Esophagus (tissue), 2 donors: ENCODE results near the gene EVA1A. TPM values are rescaled to one million over a fixed set of nuclear protein-coding genes. Genes with fewer than 3 reads are reported as not detected.

Experiments used
- H3K27ac ChIP-seq, 2 donors: one replicate each; pipeline ENCODE4 v1.5.1; 2013; ENCODE audit warnings: low read depth in 2 of 2, mild to moderate bottlenecking in 2 of 2, inconsistent platforms in 1 of 2, low read length in 1 of 2, moderate library complexity in 1 of 2
- H3K27me3 ChIP-seq, 2 donors: one replicate each; pipeline ENCODE4 v1.6.1; 2013; ENCODE audit warnings: low read length in 2 of 2, control low read depth in 1 of 2, mild to moderate bottlenecking in 1 of 2; ENCODE audit not compliant: insufficient read depth in 2 of 2, control insufficient read depth in 1 of 2
- H3K36me3 ChIP-seq, 2 donors: one replicate each; pipeline ENCODE4 v1.6.1; 2013; ENCODE audit warnings: low read length in 1 of 2; ENCODE audit not compliant: control insufficient read depth in 2 of 2, insufficient read depth in 2 of 2
- H3K4me1 ChIP-seq, 2 donors: one replicate each; pipeline ENCODE4 v1.6.1; 2013; ENCODE audit warnings: low read length in 1 of 2; ENCODE audit not compliant: control insufficient read depth in 2 of 2, insufficient read depth in 2 of 2
- H3K4me3 ChIP-seq, 2 donors: one replicate each; pipeline ENCODE4 v1.5.1; 2013; ENCODE audit warnings: low read length in 2 of 2, mild to moderate bottlenecking in 2 of 2, low read depth in 1 of 2, moderate library complexity in 1 of 2
- H3K9me3 ChIP-seq, 2 donors: one replicate each; pipeline ENCODE4 v1.6.1; 2013; ENCODE audit warnings: mild to moderate bottlenecking in 2 of 2, low read depth in 1 of 2, low read length in 1 of 2, moderate library complexity in 1 of 2; ENCODE audit not compliant: control insufficient read depth in 2 of 2, insufficient read depth in 1 of 2
- WGBS, 2 donors: extraction: QIAGEN DNeasy Blood & Tissue Kit; methylation state at CpG; one replicate each; pipeline ENCODE4 v1.1.7; 2013; 5-methylcytosine and 5-hydroxymethylcytosine counted together
- polyA plus RNA-seq, 2 donors: library from polyadenylated mRNA; stranded (reverse); fragments of 200-250 nt; gene quantifications; one replicate each; pipeline ENCODE4 v1.2.3, GENCODE V29; 2013
- donor health status: healthy with polysubstance abuse.
- donor health status: Bipolar disorder and iron deficiency.

EVA1A gene
- polyA plus RNA-seq, 2 donors: 0.71 to 0.94 TPM

- Histone ChIP-seq H3K9me3 (no peaks in the 10 kb centered on the region), H3K36me3 (no peaks in the 10 kb centered on the region), H3K27ac (no peak overlapping the region), H3K4me1 (no peaks in the 10 kb centered on the region), H3K4me3 (no peak overlapping the region), H3K27me3 (no peaks in the 10 kb centered on the region)
These were observed 48.1 kb downstream of the EVA1A start for GRCh38 chr2:75512455-75513212.

GRCh38 chr2:75506101-75506697 lies 54.5 kb downstream of the EVA1A start:
- H3K27me3 ChIP-seq: no peaks in the 10 kb centered on the region
- H3K27ac ChIP-seq: no peak overlapping the region
- H3K9me3 ChIP-seq: no peaks in the 10 kb centered on the region
- no peak overlapping the region for H3K4me3 ChIP-seq
- H3K4me1 ChIP-seq: no peaks in the 10 kb centered on the region
- H3K36me3 ChIP-seq: no peaks in the 10 kb centered on the region
- 59 to 68% methylated on average over 1 of the region's 1 CpG for WGBS, 2 donors

DNA sequence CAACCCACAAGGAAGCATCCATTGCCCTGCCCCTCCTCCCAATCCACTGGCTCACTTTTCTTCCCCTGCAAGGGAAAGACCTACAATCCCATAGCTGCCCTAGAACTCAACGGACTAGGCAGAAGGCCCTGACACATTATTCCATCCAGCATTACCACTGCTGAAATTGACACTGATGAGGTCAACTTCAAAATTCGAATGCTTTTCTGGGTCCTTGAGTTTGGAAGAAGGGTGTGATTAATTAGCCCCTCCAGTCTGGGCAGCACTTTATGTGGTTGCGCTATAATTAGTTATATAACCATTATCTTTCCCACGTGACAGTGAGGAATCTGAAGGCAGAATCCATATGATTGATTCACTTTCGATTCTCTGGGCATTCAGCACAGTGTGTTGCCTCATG lies 55.7 kb downstream of the EVA1A start:
- Histone ChIP-seq H3K4me1 (no peaks in the 10 kb centered on the region), H3K27ac (no peak overlapping the region), H3K9me3 (no peaks in the 10 kb centered on the region), H3K36me3 (no peaks in the 10 kb centered on the region), H3K27me3 (no peaks in the 10 kb centered on the region), H3K4me3 (no peak overlapping the region)
- 74 to 80% methylated on average over 5 of the region's 5 CpGs for WGBS, 2 donors

- no peaks in the 10 kb centered on the region for H3K9me3 ChIP-seq
- no peaks in the 10 kb centered on the region for H3K36me3 ChIP-seq
- H3K27ac ChIP-seq: no peak overlapping the region
- no peaks in the 10 kb centered on the region for H3K27me3 ChIP-seq
- H3K4me1 ChIP-seq: no peaks in the 10 kb centered on the region
- WGBS, 2 donors: 57 to 62% methylated on average over 2 of the region's 2 CpGs
- no peak overlapping the region for H3K4me3 ChIP-seq
These were observed 57.6 kb downstream of the EVA1A start for GRCh38 chr2:75503048-75503607.

DNA sequence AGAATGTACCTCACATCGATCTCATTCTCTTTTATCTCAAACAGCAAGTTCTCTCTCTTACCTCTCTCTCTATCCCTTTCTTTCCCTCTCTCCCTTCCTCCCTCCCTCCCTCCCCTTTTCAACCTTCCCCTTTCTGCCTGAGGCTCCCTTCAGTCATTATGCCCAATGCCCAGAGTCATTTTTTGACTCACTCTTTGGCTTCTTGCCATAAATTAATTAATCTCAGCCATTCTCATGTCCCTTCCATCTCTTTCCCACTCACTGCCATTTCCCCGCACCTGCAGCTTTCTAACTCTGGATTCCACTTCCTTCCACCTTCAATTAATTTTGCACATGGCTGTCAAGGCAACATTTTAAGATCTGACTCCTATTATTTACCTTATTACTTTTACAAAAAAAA lies 60.1 kb downstream of the EVA1A start:
- WGBS, 2 donors: 78 to 82% methylated on average over 2 of the region's 2 CpGs
- Histone ChIP-seq H3K4me1 (no peaks in the 10 kb centered on the region), H3K36me3 (no peaks in the 10 kb centered on the region), H3K27me3 (no peaks in the 10 kb centered on the region), H3K9me3 (no peaks in the 10 kb centered on the region), H3K4me3 (no peak overlapping the region), H3K27ac (no peak overlapping the region)

DNA sequence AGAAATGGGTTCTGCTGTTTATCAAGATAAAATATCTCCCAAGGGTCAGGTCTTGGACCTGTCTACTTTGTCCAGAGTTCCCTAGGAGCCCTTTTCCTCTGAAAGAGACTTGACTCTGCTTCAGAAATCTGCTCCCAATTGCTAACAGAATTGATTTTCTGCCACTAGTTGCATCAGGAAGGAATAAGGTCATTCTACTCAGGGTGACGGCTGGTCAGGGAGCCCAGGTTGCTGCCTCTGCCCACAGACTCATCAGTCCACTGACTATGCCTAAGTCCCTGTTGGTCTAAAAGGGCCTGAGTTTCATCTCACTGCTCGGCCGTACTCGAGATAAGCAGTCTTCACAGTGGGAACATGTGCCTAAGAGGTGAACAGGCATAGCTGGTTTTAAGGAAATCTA lies 61.2 kb downstream of the EVA1A start:
- H3K27ac ChIP-seq: no peak overlapping the region
- H3K4me3 ChIP-seq: no peak overlapping the region
- no peaks in the 10 kb centered on the region for H3K9me3 ChIP-seq
- WGBS, 2 donors: 89 to 98% methylated on average over 4 of the region's 4 CpGs
- H3K4me1 ChIP-seq: no peaks in the 10 kb centered on the region
- H3K27me3 ChIP-seq: no peaks in the 10 kb centered on the region
- H3K36me3 ChIP-seq: no peaks in the 10 kb centered on the region

DNA sequence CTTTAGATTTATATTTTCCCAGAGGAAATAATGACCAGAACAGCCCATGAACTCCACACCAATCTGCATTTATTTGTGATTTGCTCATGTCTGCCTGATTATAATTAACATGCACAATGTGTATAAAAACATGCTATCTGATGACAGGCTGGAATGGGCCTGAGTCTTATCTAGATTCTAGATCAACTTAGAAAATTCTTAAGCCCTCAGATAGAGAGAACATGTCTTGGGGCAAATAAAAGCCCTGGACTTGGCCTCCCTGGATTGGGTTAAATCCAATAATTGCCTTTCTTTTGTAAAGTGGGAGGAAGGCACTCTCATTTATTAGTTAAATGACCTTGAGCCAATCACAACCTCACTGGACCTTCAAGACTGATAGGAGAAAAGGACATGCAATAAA lies 61.8 kb downstream of the EVA1A start:
- Histone ChIP-seq H3K27me3 (no peaks in the 10 kb centered on the region), H3K4me3 (no peak overlapping the region), H3K36me3 (no peaks in the 10 kb centered on the region), H3K4me1 (no peaks in the 10 kb centered on the region), H3K27ac (no peak overlapping the region), H3K9me3 (no peaks in the 10 kb centered on the region)

GRCh38 chr2:75497256-75497655 lies 63.5 kb downstream of the EVA1A start:
- Histone ChIP-seq H3K4me1 (no peaks in the 10 kb centered on the region), H3K4me3 (no peak overlapping the region), H3K36me3 (no peaks in the 10 kb centered on the region), H3K9me3 (no peaks in the 10 kb centered on the region), H3K27ac (no peak overlapping the region), H3K27me3 (no peaks in the 10 kb centered on the region)
- WGBS, 2 donors: 72 to 77% methylated on average over 5 of the region's 5 CpGs

DNA sequence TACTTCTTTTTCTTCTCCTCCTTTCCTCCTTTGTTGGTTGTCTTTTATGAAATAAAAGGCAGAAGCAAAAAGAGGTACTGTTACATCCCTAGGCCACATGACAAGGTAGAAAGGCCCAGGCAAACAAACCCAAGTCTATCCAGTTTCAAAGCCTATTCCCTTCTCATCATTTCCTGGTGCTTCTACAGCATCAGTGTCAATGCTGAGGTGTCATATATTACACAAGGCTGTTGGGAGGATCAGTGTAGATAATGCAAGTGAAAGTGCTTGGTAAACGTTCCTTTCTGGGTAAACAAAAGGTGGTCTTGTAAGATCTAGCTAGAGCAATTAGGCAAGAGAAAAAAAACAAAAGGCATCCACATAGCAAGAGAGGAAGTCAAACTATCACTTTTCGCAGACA lies 64.9 kb downstream of the EVA1A start:
- Histone ChIP-seq H3K4me1 (no peaks in the 10 kb centered on the region), H3K9me3 (no peaks in the 10 kb centered on the region), H3K36me3 (no peaks in the 10 kb centered on the region), H3K27me3 (no peaks in the 10 kb centered on the region), H3K4me3 (no peak overlapping the region), H3K27ac (no peak overlapping the region)
- 63 to 73% methylated on average over 2 of the region's 2 CpGs for WGBS, 2 donors
